ENCODE measurements around the gene DMXL1.

DNA sequence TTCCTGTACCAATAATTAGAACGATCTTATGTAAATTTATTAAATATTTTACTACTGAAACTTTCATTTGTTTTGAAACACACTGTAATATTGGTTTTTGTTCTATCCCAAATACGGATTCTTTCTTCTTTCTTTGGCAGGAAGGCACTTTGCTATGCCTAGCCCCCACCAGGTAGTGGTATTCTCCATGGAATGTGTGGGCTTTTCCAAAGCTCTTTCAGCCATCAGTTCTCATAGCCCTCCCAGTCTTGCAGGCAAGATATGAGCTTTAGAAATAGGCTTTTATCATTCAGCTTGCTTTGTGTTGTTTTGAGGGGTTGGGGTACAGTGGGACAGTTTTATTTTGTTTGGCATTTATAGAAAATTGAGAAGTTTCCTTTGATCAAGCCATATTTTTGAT is 107.5 kb downstream of the DMXL1 start:
- TF ChIP-seq FOXM1 (IDR thresholded peaks at IDR 0.05; ENCODE audit: borderline replicate concordance, low read depth) (no peak), RAD21 (IDR thresholded peaks at IDR 0.05; ENCODE audit: low read depth) (no peak), CREB1 (IDR thresholded peaks at IDR 0.05; ENCODE audit: low read depth) (no peak), EP300 (IDR thresholded peaks at IDR 0.05; ENCODE audit: borderline replicate concordance) (no peak), TAF1 (IDR thresholded peaks at IDR 0.05; ENCODE audit: low read depth) (no peak), EGR1 (IDR thresholded peaks at IDR 0.05) (no peak), YY1 (IDR thresholded peaks at IDR 0.05; ENCODE audit: low read depth) (no peak), ZBTB7A (IDR thresholded peaks at IDR 0.05; ENCODE audit: low read depth) (no peak)
- TF ChIP-seq, protein P1, sequence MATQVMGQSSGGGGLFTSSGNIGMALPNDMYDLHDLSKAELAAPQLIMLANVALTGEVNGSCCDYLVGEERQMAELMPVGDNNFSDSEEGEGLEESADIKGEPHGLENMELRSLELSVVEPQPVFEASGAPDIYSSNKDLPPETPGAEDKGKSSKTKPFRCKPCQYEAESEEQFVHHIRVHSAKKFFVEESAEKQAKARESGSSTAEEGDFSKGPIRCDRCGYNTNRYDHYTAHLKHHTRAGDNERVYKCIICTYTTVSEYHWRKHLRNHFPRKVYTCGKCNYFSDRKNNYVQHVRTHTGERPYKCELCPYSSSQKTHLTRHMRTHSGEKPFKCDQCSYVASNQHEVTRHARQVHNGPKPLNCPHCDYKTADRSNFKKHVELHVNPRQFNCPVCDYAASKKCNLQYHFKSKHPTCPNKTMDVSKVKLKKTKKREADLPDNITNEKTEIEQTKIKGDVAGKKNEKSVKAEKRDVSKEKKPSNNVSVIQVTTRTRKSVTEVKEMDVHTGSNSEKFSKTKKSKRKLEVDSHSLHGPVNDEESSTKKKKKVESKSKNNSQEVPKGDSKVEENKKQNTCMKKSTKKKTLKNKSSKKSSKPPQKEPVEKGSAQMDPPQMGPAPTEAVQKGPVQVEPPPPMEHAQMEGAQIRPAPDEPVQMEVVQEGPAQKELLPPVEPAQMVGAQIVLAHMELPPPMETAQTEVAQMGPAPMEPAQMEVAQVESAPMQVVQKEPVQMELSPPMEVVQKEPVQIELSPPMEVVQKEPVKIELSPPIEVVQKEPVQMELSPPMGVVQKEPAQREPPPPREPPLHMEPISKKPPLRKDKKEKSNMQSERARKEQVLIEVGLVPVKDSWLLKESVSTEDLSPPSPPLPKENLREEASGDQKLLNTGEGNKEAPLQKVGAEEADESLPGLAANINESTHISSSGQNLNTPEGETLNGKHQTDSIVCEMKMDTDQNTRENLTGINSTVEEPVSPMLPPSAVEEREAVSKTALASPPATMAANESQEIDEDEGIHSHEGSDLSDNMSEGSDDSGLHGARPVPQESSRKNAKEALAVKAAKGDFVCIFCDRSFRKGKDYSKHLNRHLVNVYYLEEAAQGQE (IDR thresholded peaks at IDR 0.05; ENCODE audit: low read depth) = no peak

All from Ishikawa (cell line).